Tibial nerve (tissue), 4 donors: ENCODE results near the gene IWS1. TPM values are rescaled to one million over a fixed set of nuclear protein-coding genes. Genes with fewer than 3 reads are reported as not detected.
A peak's percentile ranks its signal among the peaks of the same experiment; 100 is the strongest.

Experiments used
- DNase-seq, 2 donors: peaks; one replicate each; pipeline ENCODE4 v3.0.0-alpha.2; 2019; ENCODE audit warnings: low spot score in 2 of 2
- H3K27ac ChIP-seq, 4 donors: fragments of 200-600 bp; sonication (generic) in 3 of 4; one replicate each; pipeline ENCODE4 v1.5.1; 2017 to 2019; ENCODE audit warnings: mild to moderate bottlenecking in 1 of 4
- H3K27me3 ChIP-seq, 2 donors: fragments of 200-600 bp; sonication (generic) in 1 of 2; one replicate each; pipeline versions ENCODE4 v1.5.1 to v1.6.0; 2017 to 2019
- H3K36me3 ChIP-seq, 3 donors: fragments of 200-600 bp; sonication (generic); one replicate each; pipeline ENCODE4 v1.5.1; 2018 to 2019
- H3K4me1 ChIP-seq, 4 donors: fragments of 200-600 bp; sonication (generic) in 3 of 4; one replicate each; pipeline ENCODE4 v1.5.1; 2017 to 2019
- H3K4me3 ChIP-seq, 4 donors: fragments of 200-600 bp; sonication (generic) in 3 of 4; one replicate each; pipeline ENCODE4 v1.5.1; 2017 to 2019; ENCODE audit warnings: mild to moderate bottlenecking in 1 of 4, moderate library complexity in 1 of 4
- H3K9me3 ChIP-seq, 4 donors: fragments of 200-600 bp; sonication (generic) in 3 of 4; one replicate each; pipeline ENCODE4 v1.5.1; 2017 to 2019
- EP300 ChIP-seq, 2 donors: sonication (generic); formaldehyde crosslinking; IDR thresholded peaks; one replicate each; pipeline ENCODE4 v1.6.1; 2017; ENCODE audit warnings: antibody characterized with exemption in 2 of 2, mild to moderate bottlenecking in 1 of 2
- POLR2A ChIP-seq, 2 donors: fragments of 450-650 bp; IDR thresholded peaks; one replicate each; pipeline ENCODE4 v1.6.1; 2017; ENCODE audit warnings: antibody characterized with exemption in 2 of 2, mild to moderate bottlenecking in 2 of 2, moderate library complexity in 2 of 2
- WGBS, 2 donors: methylation state at CpG; one replicate each; pipeline ENCODE4 v1.1.5; 2018; 5-methylcytosine and 5-hydroxymethylcytosine counted together
- total RNA-seq, 4 donors: library from RNA; depleted of rRNA; stranded (reverse); fragments of >200 nt; gene quantifications; one replicate each; pipeline ENCODE4 v1.1.0, GENCODE V29; 2016
- TF ChIP-seq, protein P1 (sequence below), 5 experiments: fragments of 200-600 bp in 3 of 5; fragments of 450-650 bp in 2 of 5; sonication (generic) in 3 of 5; IDR thresholded peaks; one replicate each; pipeline ENCODE4 v1.5.1; 2016 to 2019; ENCODE audit warnings: antibody characterized with exemption in 5 of 5, mild to moderate bottlenecking in 3 of 5, moderate library complexity in 2 of 5

The IWS1 gene
- total RNA-seq, 4 donors from 2014 or later: 28.4 to 42.6 (median 39.6) TPM

DNA sequence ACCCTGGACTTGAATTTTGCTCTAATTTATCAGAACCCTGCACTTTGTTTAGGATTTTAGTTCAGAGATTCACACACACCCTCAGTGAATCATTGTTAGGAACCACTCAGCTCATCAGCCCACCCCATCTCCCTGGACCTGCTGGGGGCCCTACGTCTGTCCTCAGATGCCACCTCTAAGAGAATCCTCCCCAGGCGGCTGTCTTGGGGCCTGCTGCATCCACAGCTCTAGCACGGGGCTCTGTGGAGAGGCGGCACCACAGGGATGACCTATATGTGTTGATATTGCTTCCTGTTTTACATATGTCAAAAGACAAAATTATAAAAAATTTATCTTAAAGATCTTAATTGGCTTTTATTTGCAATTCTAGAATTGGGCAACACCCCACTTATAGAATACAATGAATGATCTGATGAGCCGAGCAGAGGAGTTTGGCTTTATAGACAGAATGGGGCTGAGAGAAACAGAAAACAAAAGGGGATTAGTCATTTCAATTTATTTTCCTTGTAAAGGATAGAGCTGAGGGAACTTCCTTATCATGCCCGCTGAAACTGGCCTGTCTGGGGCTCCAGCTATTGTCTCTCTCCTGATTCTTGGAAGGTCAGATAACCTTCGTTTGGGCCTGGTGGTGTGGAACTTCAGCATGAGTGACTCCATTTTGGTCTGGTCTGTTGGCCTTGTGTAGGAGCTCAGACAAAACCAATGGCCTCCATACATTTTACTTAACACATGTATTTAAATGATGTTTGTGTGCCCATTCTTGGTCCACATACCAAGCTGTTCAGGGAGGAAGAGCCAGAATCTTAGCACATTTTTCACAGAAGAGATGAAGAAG lies 10.6 kb upstream of the IWS1 start:
- Histone ChIP-seq H3K27ac (peak overlapping the region in 1 of 4 donors; percentile 76), H3K9me3 (no peaks in the 10 kb centered on the region), H3K4me1 (no peaks in the 10 kb centered on the region), H3K4me3 (peak overlapping the region in 1 of 4 donors; percentile 12), H3K36me3 (no peaks in the 10 kb centered on the region), H3K27me3 (no peaks in the 10 kb centered on the region)
- DNase-seq: no peak
- 71% methylated on average over 7 of the region's 7 CpGs for WGBS, 2 donors
- no peak for TF ChIP-seq POLR2A (IDR thresholded peaks at IDR 0.05)
- TF ChIP-seq EP300 (IDR thresholded peaks at IDR 0.05): no peak
- TF ChIP-seq, protein P1, sequence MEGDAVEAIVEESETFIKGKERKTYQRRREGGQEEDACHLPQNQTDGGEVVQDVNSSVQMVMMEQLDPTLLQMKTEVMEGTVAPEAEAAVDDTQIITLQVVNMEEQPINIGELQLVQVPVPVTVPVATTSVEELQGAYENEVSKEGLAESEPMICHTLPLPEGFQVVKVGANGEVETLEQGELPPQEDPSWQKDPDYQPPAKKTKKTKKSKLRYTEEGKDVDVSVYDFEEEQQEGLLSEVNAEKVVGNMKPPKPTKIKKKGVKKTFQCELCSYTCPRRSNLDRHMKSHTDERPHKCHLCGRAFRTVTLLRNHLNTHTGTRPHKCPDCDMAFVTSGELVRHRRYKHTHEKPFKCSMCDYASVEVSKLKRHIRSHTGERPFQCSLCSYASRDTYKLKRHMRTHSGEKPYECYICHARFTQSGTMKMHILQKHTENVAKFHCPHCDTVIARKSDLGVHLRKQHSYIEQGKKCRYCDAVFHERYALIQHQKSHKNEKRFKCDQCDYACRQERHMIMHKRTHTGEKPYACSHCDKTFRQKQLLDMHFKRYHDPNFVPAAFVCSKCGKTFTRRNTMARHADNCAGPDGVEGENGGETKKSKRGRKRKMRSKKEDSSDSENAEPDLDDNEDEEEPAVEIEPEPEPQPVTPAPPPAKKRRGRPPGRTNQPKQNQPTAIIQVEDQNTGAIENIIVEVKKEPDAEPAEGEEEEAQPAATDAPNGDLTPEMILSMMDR (IDR thresholded peaks at IDR 0.05): no peak

DNA sequence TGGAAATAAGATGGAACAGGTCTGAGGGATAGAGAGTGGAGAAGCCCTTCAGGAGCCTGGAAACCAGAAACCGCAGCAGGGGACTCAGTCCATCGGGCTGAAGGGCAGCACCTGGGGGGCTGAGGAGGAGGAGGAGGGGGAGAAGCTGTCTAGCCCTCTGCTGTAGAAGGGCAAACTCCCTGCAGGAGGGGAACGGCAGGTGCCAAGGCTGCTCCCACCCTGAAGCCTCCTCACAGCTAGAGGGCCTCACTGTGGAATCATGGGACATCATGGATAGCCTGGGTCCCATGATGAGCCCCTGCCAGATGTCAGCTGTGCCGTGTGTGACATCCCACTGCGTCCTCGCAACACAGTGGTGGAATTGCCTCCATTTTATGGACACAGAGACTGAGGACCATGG lies 9.6 kb upstream of the IWS1 start:
- H3K4me3 ChIP-seq: peak overlapping the region in 1 of 4 donors; percentile 12
- H3K27me3 ChIP-seq: no peaks in the 10 kb centered on the region
- H3K9me3 ChIP-seq: no peaks in the 10 kb centered on the region
- no peak for DNase-seq
- 72 to 78% methylated on average over 6 of the region's 6 CpGs for WGBS, 2 donors
- no peaks in the 10 kb centered on the region for H3K4me1 ChIP-seq
- H3K27ac ChIP-seq: peak overlapping the region in 1 of 4 donors; percentile 76
- TF ChIP-seq EP300 (IDR thresholded peaks at IDR 0.05) (no peak), POLR2A (IDR thresholded peaks at IDR 0.05) (no peak)
- TF ChIP-seq, protein P1 (IDR thresholded peaks at IDR 0.05): no peak
- H3K36me3 ChIP-seq: no peaks in the 10 kb centered on the region

DNA sequence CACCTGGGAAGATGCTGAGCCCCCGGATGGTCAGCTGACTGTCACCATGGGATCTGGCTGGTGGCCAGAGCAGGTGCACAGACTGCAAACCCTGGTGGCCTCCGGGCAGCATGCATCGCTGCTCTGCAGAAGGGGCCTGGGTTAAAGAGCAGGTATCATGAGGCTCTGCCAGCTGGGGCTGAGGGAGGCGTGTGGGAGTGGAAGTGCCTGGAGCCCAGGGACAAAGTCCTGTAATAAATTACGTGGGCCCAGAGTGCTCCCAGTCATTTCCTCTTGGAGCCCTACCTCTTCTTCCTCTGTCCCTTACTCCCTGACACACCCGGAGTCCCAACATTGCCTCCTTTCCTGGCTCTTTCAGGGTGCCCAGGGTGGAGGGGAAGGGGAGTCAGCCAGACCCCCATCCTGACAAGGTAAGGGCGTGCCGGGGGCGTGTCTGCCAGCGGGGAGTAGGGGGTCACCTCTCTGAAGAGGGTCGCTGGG lies 9.2 kb upstream of the IWS1 start, which contains the start of gene MYO7B:
MYO7B (plus strand) TSS at position 262 of the 480 bp plus-strand sequence. CDS start 24,040 bp downstream, outside the sequence.
- H3K27me3 ChIP-seq: no peaks in the 10 kb centered on the region
- no peaks in the 10 kb centered on the region for H3K36me3 ChIP-seq
- DNase-seq: no peak
- WGBS, 2 donors: 72 to 77% methylated on average over 11 of the region's 11 CpGs
- H3K27ac ChIP-seq: peak within 1 kb of the TSS in 1 of 4 donors; percentile 76
- H3K4me3 ChIP-seq: peak within 1 kb of the TSS in 1 of 4 donors; percentile 12
- H3K9me3 ChIP-seq: no peaks in the 10 kb centered on the region
- TF ChIP-seq POLR2A (IDR thresholded peaks at IDR 0.05): no peak
- TF ChIP-seq, protein P1 (IDR thresholded peaks at IDR 0.05): no peak
- no peak for TF ChIP-seq EP300 (IDR thresholded peaks at IDR 0.05)
- no peaks in the 10 kb centered on the region for H3K4me1 ChIP-seq

DNA sequence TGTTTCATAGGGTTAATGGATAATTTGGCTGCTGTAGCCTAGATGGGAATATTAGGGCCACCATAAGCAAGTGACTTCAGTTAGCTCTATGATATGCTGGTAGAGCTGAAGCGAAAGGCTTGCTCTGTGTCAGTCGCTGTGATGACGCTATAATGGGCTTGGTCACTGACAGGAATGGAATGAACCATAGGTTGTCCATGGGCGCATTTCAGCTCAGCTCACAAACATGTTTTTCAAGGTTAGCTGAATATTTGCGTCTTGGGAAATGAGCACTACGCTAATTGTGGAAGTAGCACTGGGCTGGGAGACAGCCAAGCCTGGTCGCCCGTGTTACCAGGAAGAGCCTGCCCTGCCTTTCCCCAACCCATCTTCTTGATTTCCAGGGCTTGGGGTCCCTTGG lies 6.0 kb upstream of the IWS1 start:
- Histone ChIP-seq H3K27ac (no peak overlapping the region), H3K27me3 (no peaks in the 10 kb centered on the region), H3K36me3 (no peaks in the 10 kb centered on the region), H3K4me1 (peaks cover 0 to 4% (median 2%) of the 10 kb centered on the region in 4 donors), H3K4me3 (no peak overlapping the region), H3K9me3 (peaks cover 0 to 5% (median 0%) of the 10 kb centered on the region in 4 donors)
- DNase-seq: no peak
- TF ChIP-seq POLR2A (IDR thresholded peaks at IDR 0.05): no peak
- TF ChIP-seq, protein P1 (IDR thresholded peaks at IDR 0.05): no peak
- TF ChIP-seq EP300 (IDR thresholded peaks at IDR 0.05): no peak
- WGBS, 2 donors: 86 to 89% methylated on average over 8 of the region's 8 CpGs

DNA sequence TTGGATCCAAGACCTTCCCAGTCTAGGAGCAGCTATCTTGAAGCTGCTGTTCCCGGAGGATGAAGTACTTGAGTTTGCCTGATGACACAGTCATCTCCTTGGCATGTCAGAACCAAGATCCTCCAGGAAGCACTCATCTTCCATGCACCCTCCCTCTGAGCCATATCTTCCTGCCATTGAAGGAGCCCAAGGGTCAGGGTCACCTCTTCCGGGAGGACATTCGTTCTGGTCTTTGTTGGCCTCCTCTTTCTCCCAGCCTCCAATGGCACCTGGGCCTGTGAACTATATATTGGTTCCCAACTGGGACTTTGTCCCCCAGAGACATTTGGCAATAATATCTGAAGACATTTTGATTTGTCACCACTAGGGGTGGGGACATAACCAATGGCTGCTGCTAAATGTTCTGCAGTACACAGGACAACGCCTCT lies 4.9 kb upstream of the IWS1 start:
- no peak overlapping the region for H3K27ac ChIP-seq
- no peaks in the 10 kb centered on the region for H3K36me3 ChIP-seq
- H3K4me3 ChIP-seq: no peak overlapping the region
- H3K9me3 ChIP-seq: peaks cover 0 to 5% (median 0%) of the 10 kb centered on the region in 4 donors
- no peak for DNase-seq
- H3K27me3 ChIP-seq: no peaks in the 10 kb centered on the region
- 63 to 79% methylated on average over 4 of the region's 4 CpGs for WGBS, 2 donors
- no peak for TF ChIP-seq POLR2A (IDR thresholded peaks at IDR 0.05)
- TF ChIP-seq, protein P1 (IDR thresholded peaks at IDR 0.05): no peak
- no peak for TF ChIP-seq EP300 (IDR thresholded peaks at IDR 0.05)
- H3K4me1 ChIP-seq: peaks cover 0 to 7% (median 3%) of the 10 kb centered on the region in 4 donors
